ENCODE results near the gene P2RX6.
A peak's percentile ranks its signal among the peaks of the same experiment; 100 is the strongest.
"Not testable (repeated sequence)": the region's sequence is repeated elsewhere in the genome, so short reads cannot be mapped to it uniquely, and the experiment has no call there.

The P2RX6 gene

GRCh38 chr22:20994128-20994901 is 20.6 kb upstream of the P2RX6 start:
- no peak for DNase-seq (ENCODE audit: low read depth in 2 of 2)

DNA sequence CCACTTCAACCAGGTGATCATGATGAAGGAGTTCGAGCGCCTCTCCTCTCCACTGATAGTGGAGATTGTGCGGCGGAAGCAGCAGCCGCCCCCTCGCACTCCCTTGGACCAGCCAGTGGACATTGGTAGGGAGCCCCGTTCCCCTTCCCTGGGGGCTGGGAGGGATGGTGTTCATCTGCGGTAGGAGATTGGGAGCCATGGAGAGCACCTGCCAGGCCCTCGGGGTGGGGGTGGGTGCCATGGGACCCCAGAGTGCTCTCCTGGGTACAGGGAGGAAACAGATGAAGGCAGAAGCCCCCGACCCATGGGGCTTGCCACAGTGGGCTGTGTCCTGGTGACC is 20.1 kb upstream of the P2RX6 start:
- no peak for DNase-seq (ENCODE audit: low read depth in 2 of 2)

DNA sequence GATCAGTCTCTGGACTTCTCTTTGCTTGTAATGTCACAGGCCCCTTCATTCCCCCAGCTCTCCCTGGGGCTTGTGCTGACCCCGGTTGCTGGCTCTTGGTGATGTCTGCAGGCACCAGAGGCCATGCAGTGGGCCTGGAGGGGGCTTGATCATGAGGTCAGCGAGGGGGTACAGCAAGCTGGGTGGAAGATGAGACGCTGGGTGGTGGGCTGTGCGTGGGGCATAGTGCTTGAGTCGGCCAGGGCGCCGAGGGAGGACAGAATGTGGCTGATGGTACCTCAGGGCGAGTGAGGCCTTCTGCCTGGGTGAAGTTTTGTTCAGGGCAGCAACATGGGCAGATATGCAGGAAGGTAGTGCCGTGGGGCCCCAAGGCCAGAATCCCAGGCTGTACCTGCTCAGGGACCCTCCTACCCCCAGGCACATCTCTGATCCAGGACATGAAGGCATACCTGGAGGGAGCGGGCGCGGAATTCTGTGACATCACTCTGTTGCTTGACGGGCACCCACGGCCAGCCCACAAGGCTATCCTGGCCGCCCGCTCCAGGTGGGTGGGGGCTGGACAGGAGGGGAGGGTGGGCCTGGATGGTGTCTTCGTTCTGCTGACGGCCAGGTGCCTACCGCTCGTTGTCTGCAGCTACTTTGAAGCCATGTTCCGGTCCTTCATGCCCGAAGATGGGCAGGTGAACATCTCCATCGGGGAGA is 19.5 kb upstream of the P2RX6 start:
- DNase-seq (ENCODE audit: low read depth in 2 of 2): no peak

GRCh38 chr22:20996031-20996410 is 18.9 kb upstream of the P2RX6 start:
- DNase-seq (ENCODE audit: low read depth in 2 of 2): no peak

- DNase-seq (ENCODE audit: low read depth in 2 of 2): no peak
These were observed 18.1 kb upstream of the P2RX6 start for GRCh38 chr22:20996598-20997535.

- DNase-seq (ENCODE audit: low read depth in 2 of 2): no peak
These were observed 17.3 kb upstream of the P2RX6 start for GRCh38 chr22:20997536-20998257.

GRCh38 chr22:20998411-20999336 is 16.3 kb upstream of the P2RX6 start:
- no peak for DNase-seq (ENCODE audit: low read depth in 2 of 2)

DNA sequence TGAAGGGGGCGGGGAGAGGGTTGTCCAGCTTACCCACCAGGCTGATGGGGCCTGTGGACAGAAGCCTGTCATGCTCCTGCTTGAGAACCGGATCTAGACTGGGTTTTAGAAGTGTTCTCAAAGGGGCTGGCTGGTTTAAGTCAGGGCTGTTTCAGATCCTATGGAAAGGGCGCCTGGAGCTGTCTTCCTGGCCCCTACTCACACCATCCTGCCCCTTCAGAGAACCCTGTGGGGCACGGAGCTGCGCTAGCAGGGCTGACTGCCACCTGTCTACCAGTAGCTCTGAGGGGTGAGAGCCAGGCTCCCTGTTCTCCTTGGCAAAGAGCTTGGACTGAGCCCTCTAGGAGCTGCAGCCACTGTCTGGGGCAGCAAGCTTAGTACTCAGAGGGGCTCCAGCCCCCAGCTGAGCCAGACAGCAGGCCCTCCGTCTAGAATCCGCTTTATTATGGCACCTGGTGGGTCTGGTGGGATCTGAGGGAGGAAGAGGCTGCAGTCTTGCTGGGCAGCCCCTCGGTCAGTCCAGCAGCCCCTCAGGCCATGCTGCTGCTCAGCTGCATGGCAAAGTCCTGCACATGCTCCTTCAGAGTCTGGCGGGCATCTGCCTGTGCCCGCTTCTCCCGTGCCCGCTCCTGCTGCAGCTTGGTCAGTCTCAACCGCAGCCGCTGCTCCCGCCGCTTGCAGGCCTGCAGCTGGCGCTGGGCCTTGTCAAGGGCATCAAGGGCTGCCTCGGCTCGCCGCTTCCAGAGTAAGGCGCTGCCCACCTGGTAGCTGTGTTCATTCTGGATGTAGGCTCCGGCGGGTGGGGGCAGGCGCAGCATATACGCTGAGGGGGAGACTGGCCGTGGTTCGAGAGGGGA is 15.4 kb upstream of the P2RX6 start:
- DNase-seq (ENCODE audit: low read depth in 2 of 2): no peak

DNA sequence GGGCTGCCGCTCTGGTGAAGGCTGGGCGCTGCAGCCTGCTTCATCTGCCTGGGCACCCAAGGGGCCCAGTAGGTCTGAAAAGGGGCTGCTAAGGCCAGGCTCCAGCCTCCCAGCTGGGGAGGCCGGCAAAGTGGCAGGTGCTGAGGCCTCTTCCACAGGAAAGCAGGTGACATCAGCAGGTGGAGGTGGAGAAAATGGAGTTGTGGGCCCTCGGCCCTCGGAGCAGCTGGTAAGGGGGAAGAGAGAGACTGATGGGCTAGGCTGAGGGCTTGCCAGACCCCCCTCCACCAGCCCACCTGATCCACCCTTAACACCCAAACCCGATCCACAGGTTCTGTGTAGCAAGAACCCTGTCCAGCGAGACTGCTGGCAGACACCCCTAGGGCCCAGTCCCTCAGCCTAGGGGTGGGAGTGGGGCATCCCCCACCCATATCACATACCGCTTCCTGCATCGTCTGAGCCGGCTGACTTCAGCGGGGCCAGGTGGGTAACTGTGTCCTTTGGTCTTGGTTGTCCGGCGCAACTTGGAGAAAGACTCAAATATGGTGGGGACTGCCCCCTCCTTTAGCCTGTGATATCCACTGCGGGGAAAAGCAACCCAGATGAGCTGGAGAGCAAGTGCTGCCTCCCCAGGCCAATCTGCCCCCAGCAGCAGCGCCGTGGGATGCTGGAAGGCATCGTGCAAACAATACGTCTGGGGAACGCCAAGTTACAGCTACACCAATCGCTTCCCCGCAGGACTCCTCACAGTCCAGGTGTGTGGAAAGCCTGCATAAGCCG is 14.6 kb upstream of the P2RX6 start:
- DNase-seq (ENCODE audit: low read depth in 2 of 2): no peak

DNA sequence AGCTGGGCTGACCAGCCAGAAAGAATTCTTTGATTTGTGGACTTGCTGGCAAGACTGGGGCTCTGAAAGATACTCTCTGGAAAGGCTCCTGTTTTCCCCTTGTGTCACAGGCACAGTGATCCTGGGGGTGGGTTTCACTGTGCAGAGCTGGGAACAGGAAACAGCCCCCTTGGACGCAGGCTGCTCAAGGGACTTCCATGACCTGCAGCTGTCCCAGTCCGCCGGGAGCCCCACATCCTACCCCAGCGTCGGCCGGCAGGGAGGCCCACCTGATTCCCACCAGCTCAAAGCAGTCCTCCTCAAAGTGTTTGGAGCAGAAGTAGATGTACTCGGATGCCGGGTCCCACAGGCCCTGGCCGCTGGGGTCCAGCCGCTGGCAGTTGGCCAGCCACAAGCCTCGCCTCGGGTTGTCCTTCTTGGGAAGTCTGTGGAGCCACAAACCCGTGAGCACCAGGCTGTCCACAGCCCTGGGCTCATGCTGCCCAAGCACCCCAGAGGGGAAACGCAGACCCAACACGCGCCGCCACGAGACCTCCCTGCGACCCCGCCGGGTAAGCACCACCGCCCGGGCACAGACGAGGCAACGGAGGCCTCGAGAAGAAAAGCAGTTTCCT is 13.9 kb upstream of the P2RX6 start:
- DNase-seq (ENCODE audit: low read depth in 2 of 2): no peak

DNA sequence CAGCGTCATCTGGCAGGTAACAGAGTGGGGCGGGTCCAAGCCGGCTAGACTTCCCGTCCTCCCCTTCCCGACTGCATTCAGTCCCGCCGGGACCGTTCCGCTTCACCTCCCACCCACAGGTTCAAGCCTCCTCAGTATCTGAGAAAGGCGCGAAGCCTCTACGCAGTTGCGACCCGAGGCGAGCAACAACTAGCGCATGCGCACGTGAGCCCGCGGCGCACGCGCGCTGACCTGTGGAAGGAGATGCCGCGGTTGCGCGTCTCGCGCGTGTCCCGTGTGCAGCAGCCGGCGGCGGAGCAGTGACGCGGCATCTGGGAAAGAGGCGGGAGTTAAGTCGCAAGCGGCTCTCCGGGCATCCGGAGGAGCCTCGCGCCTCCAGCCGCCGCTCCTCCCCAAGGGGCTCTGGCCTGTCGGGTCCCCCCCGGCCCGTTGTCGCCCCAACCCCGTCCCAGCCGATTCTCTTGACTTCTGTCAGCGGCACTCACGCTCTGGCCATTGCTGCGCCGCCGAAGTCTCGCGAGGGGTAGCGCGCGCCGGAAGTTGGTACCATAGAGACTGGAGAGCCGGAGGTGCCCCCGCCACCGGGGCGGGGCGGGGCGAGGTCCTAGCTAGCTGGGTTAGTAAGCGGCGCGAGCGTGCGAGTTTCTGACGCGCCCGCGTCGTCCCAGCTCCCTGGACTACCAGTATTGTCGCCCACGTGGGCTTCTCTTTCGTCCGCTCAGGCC is 13.2 kb upstream of the P2RX6 start, which contains the start of gene THAP7:
Gene THAP7 (minus strand): TSS at position 518 of the 725 bp plus-strand sequence. CDS start 207 bp downstream, at position 311.
- DNase-seq (ENCODE audit: low read depth in 2 of 2): peak; percentile 93 to 96

GRCh38 chr22:21003782-21004181 is 11.2 kb upstream of the P2RX6 start:
- DNase-seq (ENCODE audit: low read depth in 2 of 2): no peak

- DNase-seq (ENCODE audit: low read depth in 2 of 2): not testable (repeated sequence)
These were observed 5.8 kb upstream of the P2RX6 start for GRCh38 chr22:21009208-21009607.

- no peak for DNase-seq (ENCODE audit: low read depth in 2 of 2)
These were observed 5.1 kb upstream of the P2RX6 start for GRCh38 chr22:21009638-21010425.

DNA sequence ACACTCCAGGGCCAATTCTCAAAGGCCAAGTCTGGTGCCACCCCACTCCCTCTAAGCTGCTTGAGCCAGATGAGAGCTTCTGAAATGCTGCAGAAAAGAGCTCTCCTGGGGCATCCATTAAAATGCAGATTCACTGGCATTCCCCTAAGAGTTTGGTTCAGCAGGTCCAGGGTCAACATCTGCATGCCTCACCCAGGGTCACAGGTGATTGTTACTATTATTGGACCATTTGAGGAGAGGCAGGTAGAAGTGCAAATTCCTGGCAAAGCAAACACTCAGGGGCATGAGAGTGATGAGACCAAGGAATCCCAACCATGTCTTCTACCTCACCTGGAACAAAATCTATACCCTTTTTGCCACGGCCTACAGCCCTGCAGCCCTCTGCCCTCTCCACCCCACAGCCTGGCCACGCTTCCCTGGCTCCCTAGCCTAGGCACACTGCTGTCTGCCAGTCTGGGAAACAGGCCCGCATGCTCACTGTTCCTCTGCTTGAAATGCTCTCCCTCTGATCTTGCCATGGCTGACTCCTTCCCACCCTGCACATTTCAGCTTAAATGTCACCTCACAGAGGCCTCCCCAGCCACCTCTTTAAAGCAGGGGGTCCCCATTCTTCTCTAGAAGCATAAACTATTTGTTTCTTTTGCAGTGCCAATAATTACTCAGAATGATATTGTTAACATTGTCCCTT is 4.4 kb upstream of the P2RX6 start:
- DNase-seq (ENCODE audit: low read depth in 2 of 2): no peak

Measured in stimulated activated CD4-positive, alpha-beta T cell treated with anti-CD3 and anti-CD28 coated beads, Interleukin-12 subunit alpha, Interleukin-12 subunit beta, amount 100 ng/mL, for 24 hours (primary cell).